ENCODE measurements around the gene NSA2.
"Not testable (repeated sequence)": the region's sequence is repeated elsewhere in the genome, so short reads cannot be mapped to it uniquely, and the experiment has no call there.

Gene NSA2

DNA sequence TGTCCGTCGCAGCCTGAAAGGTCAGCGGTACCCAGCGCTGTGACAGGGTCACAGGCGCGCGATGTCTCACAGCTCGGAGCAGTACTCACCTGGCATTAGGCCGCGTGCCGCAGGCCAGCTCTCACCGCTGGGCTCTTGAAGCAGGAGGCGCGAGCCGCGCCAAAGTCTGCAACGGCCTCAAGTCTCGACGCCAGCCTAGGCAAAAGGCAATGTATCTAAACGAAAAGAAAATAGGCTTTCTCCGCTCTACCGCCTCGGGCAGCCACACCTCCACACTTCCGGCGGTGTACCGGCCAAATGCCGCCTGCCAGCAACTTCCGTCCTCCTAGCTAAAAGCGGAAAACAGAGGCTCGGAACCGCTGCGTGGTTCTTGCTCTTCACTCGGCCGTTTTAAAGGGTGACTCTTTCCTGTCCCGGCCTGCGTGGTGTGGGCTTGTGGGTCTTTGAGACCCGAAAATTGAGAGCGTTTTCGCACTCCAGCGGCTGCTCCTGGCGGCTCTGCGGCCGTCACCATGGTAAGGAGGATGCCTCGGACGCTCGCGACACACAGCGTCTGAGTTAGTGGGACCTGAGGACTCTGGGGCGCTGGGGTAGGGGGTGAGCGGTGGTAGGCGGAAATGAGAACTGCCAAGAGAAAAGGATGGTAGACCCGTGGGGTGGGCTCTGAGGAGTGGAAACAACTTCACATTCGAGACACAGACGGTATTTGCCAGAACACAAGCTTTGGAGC, at the start of gene NSA2, which contains the start of gene GFM2:
NSA2 (plus strand) TSS at position 401 of the 730 bp plus-strand sequence; CDS start at position 513, 112 bp downstream.
GFM2 (minus strand) TSS at position 269 of the 730 bp plus-strand sequence. CDS start 3,375 bp downstream, outside the sequence.
- no peaks in the 10 kb centered on the region for H3K9me3 Mint-ChIP-seq
- peaks cover 57% of the 10 kb centered on the region for H3K36me3 Mint-ChIP-seq
- peak within 1 kb of the TSS; percentile 98 for H3K4me3 Mint-ChIP-seq
- H3K27ac Mint-ChIP-seq, result peak within 1 kb of the TSS; percentile 98
- peak; percentile 79 to 95 for DNase-seq (ENCODE audit: low spot score in 2 of 2)
- peaks cover 23% of the 10 kb centered on the region for H3K4me1 Mint-ChIP-seq
- peak; percentile 96 for ATAC-seq

DNA sequence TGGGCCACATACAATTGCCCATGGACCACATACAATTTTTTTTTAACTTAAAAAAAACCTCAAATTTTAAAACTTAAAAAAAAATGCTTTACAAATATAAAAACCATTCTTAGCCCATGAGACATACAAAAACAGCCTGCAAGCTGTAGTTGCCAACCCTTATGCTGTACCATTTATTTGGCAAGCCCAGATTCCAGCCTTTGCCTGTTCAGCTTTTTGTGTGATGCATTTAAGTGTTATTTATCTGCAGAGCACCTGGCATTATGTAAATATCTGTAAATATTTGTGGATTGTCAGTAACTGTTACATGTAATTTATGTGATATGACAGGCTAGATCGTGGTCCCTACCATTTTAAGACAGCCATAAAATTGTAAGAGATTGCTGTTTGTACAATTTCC, 49.5 kb upstream of the NSA2 start:
- Mint-ChIP-seq H3K4me3 (no peak overlapping the region), H3K27ac (no peak overlapping the region), H3K4me1 (no peaks in the 10 kb centered on the region), H3K36me3 (peaks cover 89% of the 10 kb centered on the region), H3K9me3 (no peaks in the 10 kb centered on the region)
- ATAC-seq, result no peak
- no peak for DNase-seq (ENCODE audit: low spot score in 2 of 2)

DNA sequence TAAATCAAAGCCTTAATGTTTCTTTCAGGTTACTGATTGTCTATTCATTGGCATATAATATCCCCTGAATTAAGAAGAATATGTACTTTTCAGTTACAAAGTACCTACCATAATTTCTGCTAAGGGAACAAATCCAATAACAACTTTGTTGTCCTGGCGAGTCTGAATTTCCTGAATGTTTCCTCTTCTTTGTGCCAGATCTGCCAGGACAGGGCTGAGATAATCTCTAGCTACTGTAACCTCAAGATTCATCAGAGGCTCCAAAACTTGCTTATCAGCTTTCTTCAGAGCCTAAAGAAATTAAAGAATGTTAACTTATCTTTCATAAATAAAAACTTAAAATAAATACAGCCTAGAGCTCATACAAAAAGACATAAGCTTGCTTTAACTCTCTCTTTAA, 44.8 kb upstream of the NSA2 start:
- DNase-seq (ENCODE audit: low spot score in 2 of 2), result no peak
- H3K27ac Mint-ChIP-seq, result no peak overlapping the region
- no peak for ATAC-seq
- peaks cover 84% of the 10 kb centered on the region for H3K36me3 Mint-ChIP-seq
- no peak overlapping the region for H3K4me3 Mint-ChIP-seq
- no peaks in the 10 kb centered on the region for H3K9me3 Mint-ChIP-seq
- H3K4me1 Mint-ChIP-seq, result no peaks in the 10 kb centered on the region

- no peak for DNase-seq (ENCODE audit: low spot score in 2 of 2)
- Mint-ChIP-seq H3K9me3 (no peaks in the 10 kb centered on the region), H3K4me1 (no peaks in the 10 kb centered on the region), H3K36me3 (peaks cover 81% of the 10 kb centered on the region), H3K27ac (no peak overlapping the region), H3K4me3 (no peak overlapping the region)
- no peak for ATAC-seq
Observed at GRCh38 chr5:74725331-74725730, 41.7 kb upstream of the NSA2 start.

GRCh38 chr5:74736759-74737158, 30.3 kb upstream of the NSA2 start:
- H3K27ac Mint-ChIP-seq, result no peak overlapping the region
- no peaks in the 10 kb centered on the region for H3K9me3 Mint-ChIP-seq
- ATAC-seq (no peak), DNase-seq (ENCODE audit: low spot score in 2 of 2) (no peak)
- H3K36me3 Mint-ChIP-seq, result peaks cover 97% of the 10 kb centered on the region
- no peak overlapping the region for H3K4me3 Mint-ChIP-seq
- H3K4me1 Mint-ChIP-seq, result no peaks in the 10 kb centered on the region

DNA sequence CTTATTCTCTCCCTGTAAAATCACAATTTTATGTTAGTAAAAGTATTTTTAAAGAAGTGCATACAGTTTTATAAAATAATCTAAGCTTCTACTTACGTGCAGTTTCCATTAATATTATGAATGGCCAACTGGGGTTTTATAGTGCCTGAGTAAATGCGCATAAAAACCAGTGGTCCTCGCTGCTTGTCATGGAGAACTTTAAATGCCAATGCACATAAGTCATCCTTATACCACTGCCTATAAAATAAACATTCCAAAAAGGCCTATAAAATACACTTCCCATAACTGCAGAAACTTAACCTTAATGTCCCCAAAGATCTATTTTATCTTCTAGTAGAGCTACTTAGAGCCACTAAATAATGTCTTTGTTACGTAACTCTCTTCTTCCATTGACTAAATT, 28.6 kb upstream of the NSA2 start:
- Mint-ChIP-seq H3K9me3 (no peaks in the 10 kb centered on the region), H3K4me1 (no peaks in the 10 kb centered on the region), H3K4me3 (no peak overlapping the region), H3K27ac (no peak overlapping the region), H3K36me3 (peaks cover 89% of the 10 kb centered on the region)
- no peak for DNase-seq (ENCODE audit: low spot score in 2 of 2)
- no peak for ATAC-seq

GRCh38 chr5:74748742-74749141, 18.3 kb upstream of the NSA2 start:
- ATAC-seq; H3K4me1 Mint-ChIP-seq; H3K4me3 Mint-ChIP-seq; H3K27ac Mint-ChIP-seq; DNase-seq (ENCODE audit: low spot score in 2 of 2); H3K9me3 Mint-ChIP-seq: not testable (repeated sequence)
- H3K36me3 Mint-ChIP-seq, result peaks cover 89% of the 10 kb centered on the region

DNA sequence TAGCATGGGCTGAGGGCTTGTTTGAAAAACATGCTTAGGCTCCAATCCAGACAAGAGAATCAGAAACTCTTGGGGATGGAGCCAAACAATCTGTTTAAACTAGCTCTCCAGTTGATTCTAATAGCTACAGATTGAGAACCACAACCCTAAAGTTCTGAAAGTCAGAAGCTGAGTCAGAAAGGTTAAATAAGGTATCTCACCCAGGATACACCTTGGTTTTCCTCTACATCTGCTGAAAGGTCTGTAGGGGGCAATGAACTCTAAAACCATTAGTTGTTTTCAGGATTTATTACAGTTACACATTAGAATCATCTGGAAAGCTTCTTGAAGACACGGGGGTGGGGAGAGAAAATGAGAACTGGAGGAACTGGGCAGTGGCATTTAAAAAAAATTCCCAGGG, 5.8 kb upstream of the NSA2 start:
- Mint-ChIP-seq H3K9me3 (no peaks in the 10 kb centered on the region), H3K4me1 (peaks cover 31% of the 10 kb centered on the region), H3K4me3 (no peak overlapping the region), H3K27ac (no peak overlapping the region), H3K36me3 (peaks cover 63% of the 10 kb centered on the region)
- ATAC-seq (no peak), DNase-seq (ENCODE audit: low spot score in 2 of 2) (no peak)

GRCh38 chr5:74762599-74762998, 4.5 kb upstream of the NSA2 start:
- H3K4me3 Mint-ChIP-seq, result no peak overlapping the region
- peak; percentile 64 for ATAC-seq
- DNase-seq (ENCODE audit: low spot score in 2 of 2), result no peak
- no peak overlapping the region for H3K27ac Mint-ChIP-seq
- H3K4me1 Mint-ChIP-seq, result peaks cover 31% of the 10 kb centered on the region
- no peaks in the 10 kb centered on the region for H3K9me3 Mint-ChIP-seq
- peaks cover 55% of the 10 kb centered on the region for H3K36me3 Mint-ChIP-seq

- Mint-ChIP-seq H3K4me1 (peaks cover 38% of the 10 kb centered on the region), H3K9me3 (no peaks in the 10 kb centered on the region), H3K36me3 (peaks cover 53% of the 10 kb centered on the region), H3K4me3 (no peak overlapping the region), H3K27ac (no peak overlapping the region)
- no peak for DNase-seq (ENCODE audit: low spot score in 2 of 2)
- ATAC-seq, result no peak
Observed at GRCh38 chr5:74763504-74763903, 3.5 kb upstream of the NSA2 start.

DNA sequence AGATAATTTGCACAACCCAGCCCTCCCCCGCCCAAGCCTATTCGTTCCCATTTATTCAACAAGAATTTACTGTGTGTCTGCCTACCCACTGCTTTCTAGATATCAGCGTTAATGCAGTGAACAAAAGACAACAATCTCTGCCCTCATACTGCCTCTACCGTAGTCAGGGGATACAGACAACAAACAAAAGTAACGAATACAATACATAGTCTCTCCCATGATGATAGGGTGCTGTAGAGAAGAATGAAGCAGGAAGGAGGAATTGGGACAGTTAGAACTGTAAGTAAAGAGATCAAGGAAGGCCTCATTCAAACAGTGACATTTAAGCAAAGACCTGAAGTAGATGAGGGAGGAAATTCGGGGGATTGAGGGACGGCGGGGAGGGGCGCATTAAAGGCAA, 1.8 kb upstream of the NSA2 start:
- peak overlapping the region; percentile 79 for H3K27ac Mint-ChIP-seq
- peaks cover 38% of the 10 kb centered on the region for H3K4me1 Mint-ChIP-seq
- H3K4me3 Mint-ChIP-seq, result peak overlapping the region; percentile 98
- H3K9me3 Mint-ChIP-seq, result no peaks in the 10 kb centered on the region
- DNase-seq (ENCODE audit: low spot score in 2 of 2) (no peak), ATAC-seq (no peak)
- peaks cover 53% of the 10 kb centered on the region for H3K36me3 Mint-ChIP-seq

- peak overlapping the region; percentile 98 for H3K4me3 Mint-ChIP-seq
- H3K9me3 Mint-ChIP-seq, result no peaks in the 10 kb centered on the region
- ATAC-seq (no peak), DNase-seq (ENCODE audit: low spot score in 2 of 2) (no peak)
- H3K36me3 Mint-ChIP-seq, result peaks cover 53% of the 10 kb centered on the region
- no peak overlapping the region for H3K27ac Mint-ChIP-seq
- peaks cover 32% of the 10 kb centered on the region for H3K4me1 Mint-ChIP-seq
Observed at GRCh38 chr5:74765929-74766328, 1.1 kb upstream of the NSA2 start.

DNA sequence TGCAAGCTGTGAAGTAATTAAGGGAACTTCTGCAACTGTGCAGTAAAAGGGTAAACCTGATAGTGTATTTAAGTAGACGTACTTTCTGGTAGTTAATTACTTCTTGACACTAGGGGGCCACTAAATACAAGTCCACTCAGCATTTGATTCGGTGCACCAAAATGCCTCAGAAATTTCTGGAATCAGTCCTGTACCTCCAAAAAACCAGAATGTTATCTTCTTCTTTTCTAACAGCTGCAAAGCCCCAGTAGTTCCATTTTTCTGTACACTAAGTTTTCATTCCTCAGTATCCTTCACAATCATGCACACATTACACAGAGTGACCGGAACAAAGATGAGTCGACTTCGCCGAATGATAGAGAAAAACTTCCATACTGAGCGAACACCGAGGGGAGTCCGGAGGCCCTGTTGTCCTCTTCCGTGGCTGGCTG, 616 bp upstream of the NSA2 start:
- no peak for DNase-seq (ENCODE audit: low spot score in 2 of 2)
- H3K4me1 Mint-ChIP-seq, result peaks cover 29% of the 10 kb centered on the region

DNA sequence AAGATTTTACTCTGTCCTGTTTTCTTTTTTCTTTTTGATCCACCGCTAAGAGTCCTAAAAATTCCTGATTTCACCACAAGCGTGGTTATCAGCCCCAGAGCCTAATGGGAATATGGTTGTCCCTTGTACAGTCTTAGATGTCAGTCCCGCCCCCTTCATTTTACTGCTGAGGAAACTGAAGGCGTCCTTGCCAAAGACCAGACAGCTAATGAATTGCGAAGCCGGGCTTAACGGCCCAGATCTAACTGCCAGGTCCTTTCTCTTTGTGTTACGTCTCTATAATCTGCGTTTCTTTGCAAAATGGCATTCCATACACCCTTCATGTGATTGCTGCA, 497 bp downstream of the NSA2 start:
- H3K4me1 Mint-ChIP-seq, result peaks cover 18% of the 10 kb centered on the region
- DNase-seq (ENCODE audit: low spot score in 2 of 2) (peak in 1 of 2 donors; percentile 54), ATAC-seq (no peak)
- peak overlapping the region; percentile 98 for H3K27ac Mint-ChIP-seq
- peak overlapping the region; percentile 98 for H3K4me3 Mint-ChIP-seq
- no peaks in the 10 kb centered on the region for H3K9me3 Mint-ChIP-seq
- peaks cover 57% of the 10 kb centered on the region for H3K36me3 Mint-ChIP-seq

More for the DNA sequence above, 616 bp upstream of the NSA2 start:
- H3K9me3 Mint-ChIP-seq, result no peaks in the 10 kb centered on the region
- H3K27ac Mint-ChIP-seq, result peak overlapping the region; percentile 98
- peak overlapping the region; percentile 98 for H3K4me3 Mint-ChIP-seq
- peaks cover 57% of the 10 kb centered on the region for H3K36me3 Mint-ChIP-seq
- ATAC-seq, result peak; percentile 31

DNA sequence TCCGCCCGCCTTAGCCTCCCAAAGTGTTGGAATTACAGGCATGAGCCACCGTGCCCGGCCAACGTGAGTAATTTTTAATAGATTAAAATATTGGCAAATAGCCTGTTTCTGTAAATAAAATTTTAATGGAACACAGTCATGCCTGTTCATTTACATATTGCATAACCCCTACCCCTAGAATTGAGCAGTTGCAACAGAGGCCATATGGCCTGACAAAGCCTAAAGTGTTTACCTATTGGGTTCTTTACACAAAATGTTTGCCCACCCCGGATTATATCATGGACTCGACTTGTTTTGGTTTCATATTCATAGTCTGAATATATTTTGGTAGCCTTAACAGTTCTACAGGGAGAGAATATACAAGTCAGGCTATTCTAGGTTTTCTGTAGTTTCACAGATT, 5.3 kb downstream of the NSA2 start:
- Mint-ChIP-seq H3K4me3 (no peak overlapping the region), H3K27ac (no peak overlapping the region), H3K4me1 (peaks cover 8% of the 10 kb centered on the region), H3K36me3 (peaks cover 96% of the 10 kb centered on the region), H3K9me3 (no peaks in the 10 kb centered on the region)
- DNase-seq (ENCODE audit: low spot score in 2 of 2) (no peak), ATAC-seq (no peak)

- no peak for DNase-seq (ENCODE audit: low spot score in 2 of 2)
- Mint-ChIP-seq H3K9me3 (no peaks in the 10 kb centered on the region), H3K27ac (no peak overlapping the region), H3K4me1 (no peaks in the 10 kb centered on the region), H3K4me3 (no peak overlapping the region), H3K36me3 (peaks cover 79% of the 10 kb centered on the region)
- ATAC-seq, result no peak
Observed at GRCh38 chr5:74778609-74779008, 11.6 kb downstream of the NSA2 start.
